ENCODE data around the gene TLE3.
A peak's percentile ranks its signal among the peaks of the same experiment; 100 is the strongest.

TLE3 gene

DNA sequence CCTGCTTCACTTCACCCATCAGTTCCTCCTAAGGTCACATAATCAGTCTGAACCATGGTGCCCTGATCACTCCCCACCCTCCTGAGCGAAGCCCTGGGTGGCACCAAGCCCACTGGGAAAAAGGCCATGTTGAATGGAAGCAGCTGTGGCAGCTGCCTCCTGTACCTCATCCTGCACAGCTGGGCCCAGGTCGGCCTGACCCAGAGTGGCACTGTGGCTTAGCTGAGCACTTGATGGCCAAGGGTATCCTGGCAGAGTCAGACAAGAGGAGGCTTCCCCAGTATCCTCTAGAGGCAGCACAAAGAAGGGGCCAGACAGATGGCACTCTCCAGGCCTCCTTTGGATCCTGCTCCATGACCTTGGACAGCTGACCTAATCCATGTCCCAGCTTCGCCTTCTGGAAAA is 68.4 kb downstream of the TLE3 start:
- DNase-seq (ENCODE audit: low spot score), result no peak

GRCh38 chr15:70027518-70027917 is 70.2 kb downstream of the TLE3 start:
- no peak for DNase-seq (ENCODE audit: low spot score)

DNA sequence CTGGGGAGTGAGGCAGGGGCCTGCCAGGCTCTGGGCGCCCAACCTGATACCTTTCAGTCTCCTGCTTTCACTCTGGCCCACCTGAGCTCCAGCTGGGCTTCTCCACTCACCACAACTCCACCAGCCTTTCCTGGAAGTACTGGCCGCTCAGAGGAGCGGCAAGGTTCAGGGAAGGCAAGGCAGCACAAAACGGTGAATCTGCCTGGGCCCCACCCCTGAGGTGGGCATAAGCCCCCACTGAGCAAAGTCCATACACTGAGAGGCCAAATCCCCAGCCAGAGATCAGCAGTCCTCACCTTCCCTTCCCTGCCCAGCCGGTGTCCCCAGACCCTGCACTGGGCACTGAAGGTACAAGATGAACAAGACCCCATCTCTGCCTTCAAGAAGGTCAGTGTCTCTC is 70.7 kb downstream of the TLE3 start:
- DNase-seq (ENCODE audit: low spot score), result no peak

GRCh38 chr15:70025413-70026296 is 72.1 kb downstream of the TLE3 start:
- DNase-seq (ENCODE audit: low spot score), result no peak

DNA sequence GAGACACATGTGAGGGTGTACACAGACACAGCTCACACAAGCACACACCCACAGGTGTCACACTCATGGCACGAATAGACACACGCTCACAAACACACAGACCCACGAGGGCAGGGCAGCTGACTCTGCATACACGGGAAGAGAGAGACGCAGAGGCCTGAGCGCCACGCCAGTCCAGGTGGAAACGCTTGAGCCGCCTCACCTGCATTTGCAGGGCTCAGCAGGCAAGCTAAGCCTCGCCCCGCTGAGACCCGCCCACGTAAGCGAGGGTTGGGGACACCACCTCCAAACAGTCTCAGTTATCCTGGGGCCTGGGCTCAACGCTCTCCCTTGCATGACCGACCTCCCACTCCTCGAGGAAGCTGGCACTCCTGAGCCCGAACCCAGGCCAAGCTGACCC is 73.2 kb downstream of the TLE3 start:
- no peak for DNase-seq (ENCODE audit: low spot score)

GRCh38 chr15:70023769-70024491 is 73.8 kb downstream of the TLE3 start:
- no peak for DNase-seq (ENCODE audit: low spot score)

GRCh38 chr15:70023064-70023768 is 74.5 kb downstream of the TLE3 start:
- DNase-seq (ENCODE audit: low spot score), result peak; percentile 74

GRCh38 chr15:70020229-70020628 is 77.5 kb downstream of the TLE3 start:
- no peak for DNase-seq (ENCODE audit: low spot score)

GRCh38 chr15:70018646-70019600 is 78.8 kb downstream of the TLE3 start:
- no peak for DNase-seq (ENCODE audit: low spot score)

DNA sequence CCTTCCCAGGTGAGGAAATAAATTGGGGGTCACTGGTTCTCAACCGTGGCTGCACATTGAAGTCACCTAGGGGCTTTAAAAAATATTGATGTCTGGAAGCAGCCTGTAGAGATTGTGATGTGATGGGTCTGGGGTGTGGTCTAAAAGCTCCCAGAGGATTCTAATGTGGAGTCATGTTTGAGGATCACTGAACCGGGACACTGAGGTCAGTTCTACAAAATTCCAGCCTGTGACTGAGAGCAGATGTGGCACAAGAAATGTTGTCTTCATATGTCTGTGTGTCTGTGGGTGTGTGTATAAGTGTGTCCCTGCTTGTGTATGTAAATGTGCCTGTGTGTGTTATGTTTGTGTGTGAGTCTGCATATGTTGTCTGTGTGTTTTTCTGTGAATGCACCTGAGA is 79.9 kb downstream of the TLE3 start:
- DNase-seq (ENCODE audit: low spot score), result no peak

GRCh38 chr15:70017025-70017424 is 80.7 kb downstream of the TLE3 start:
- DNase-seq (ENCODE audit: low spot score), result no peak

DNA sequence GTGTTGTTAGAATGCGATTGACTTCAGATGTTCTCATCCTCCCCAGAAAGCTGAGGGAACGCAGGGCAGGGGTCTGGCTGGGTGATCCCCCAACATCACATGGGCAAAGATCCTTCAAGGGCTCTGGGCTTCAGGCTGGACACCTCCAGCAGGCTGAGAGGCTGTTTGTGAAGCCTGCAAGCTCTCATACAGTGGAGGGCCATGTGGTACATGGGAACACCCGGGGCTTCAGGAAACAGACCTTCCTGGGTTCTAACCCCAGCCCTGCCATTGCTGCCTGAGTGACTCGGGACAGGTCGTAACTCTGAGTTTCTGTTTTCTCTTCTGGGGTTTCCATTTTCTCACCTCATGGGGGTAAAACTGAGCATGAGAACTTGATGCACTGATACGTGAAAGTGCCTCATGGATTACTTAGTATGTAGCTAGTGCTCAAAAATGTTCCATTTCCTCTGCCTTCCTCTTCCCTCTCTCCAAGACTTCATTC is 81.2 kb downstream of the TLE3 start:
- DNase-seq (ENCODE audit: low spot score), result no peak

GRCh38 chr15:70014860-70015490 is 82.7 kb downstream of the TLE3 start:
- DNase-seq (ENCODE audit: low spot score), result no peak

DNA sequence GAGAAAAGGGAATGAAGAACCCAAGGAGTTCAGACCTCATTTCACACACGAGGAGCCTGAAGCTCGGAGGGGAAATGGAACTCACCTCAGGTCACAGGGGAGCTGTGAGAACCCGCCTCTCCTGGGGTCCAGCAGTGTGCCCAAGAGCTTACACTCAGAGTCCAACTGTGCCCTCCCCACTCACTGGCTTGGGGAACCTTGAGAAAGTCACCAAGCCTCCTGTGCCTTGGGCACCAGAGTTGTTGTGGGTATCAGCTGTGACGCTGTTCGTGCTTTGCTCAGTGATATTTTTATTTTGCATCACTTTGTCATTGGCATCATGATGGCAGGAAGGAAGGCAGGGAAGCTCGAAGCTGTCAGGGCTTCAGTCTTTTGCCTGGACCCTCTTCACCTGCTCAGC is 83.4 kb downstream of the TLE3 start:
- no peak for DNase-seq (ENCODE audit: low spot score)

GRCh38 chr15:70013656-70014313 is 83.9 kb downstream of the TLE3 start:
- DNase-seq (ENCODE audit: low spot score), result no peak

GRCh38 chr15:70012895-70013294 is 84.8 kb downstream of the TLE3 start:
- no peak for DNase-seq (ENCODE audit: low spot score)

GRCh38 chr15:70008697-70009290 is 88.9 kb downstream of the TLE3 start:
- no peak for DNase-seq (ENCODE audit: low spot score)

GRCh38 chr15:70006259-70007147 is 91.2 kb downstream of the TLE3 start:
- no peak for DNase-seq (ENCODE audit: low spot score)

DNA sequence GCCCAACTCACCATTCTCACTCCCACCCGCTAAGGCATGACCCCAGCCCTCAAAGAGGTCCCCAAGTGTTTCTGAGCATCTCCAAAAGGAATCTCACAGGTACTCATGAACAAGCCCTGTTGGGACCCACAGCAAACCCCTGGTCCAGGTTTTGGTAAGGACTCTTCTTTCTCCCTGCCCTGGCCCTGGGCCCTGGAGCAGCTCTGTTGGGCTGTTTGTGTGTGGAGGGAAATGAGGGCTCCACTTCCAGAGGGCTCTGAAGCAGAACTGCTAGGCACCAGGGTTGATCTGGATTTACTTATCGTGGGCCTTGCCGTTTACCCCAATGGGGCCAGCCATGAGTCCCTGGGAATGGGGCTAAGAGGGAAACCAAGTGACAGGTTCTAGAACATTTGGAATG is 92.9 kb downstream of the TLE3 start:
- no peak for DNase-seq (ENCODE audit: low spot score)

Data from CD4-positive, alpha-beta T cell treated with Interleukin-6 at 100 ng/mL for 8 hours (primary cell).